Right lobe of liver (tissue), 6 donors: Measurements from ENCODE around the gene PPP6R1. TPM values are rescaled to one million over a fixed set of nuclear protein-coding genes. Genes with fewer than 3 reads are reported as not detected.

Experiments used
- ATAC-seq, 4 donors: fragments of 200-7000 bp; cut with Tn5 transposase; one replicate each; pipeline ENCODE4 v1.9.1; 2020; ENCODE audit warnings: mild to moderate bottlenecking in 4 of 4, moderate library complexity in 4 of 4
- DNase-seq, 3 donors: peaks; one replicate each; pipeline ENCODE4 v3.0.0-alpha.2; 2020
- H3K27ac ChIP-seq, 3 donors: fragments of 200-600 bp; one replicate each; pipeline ENCODE4 v1.8.0; 2022
- H3K27me3 ChIP-seq, 2 donors: fragments of 200-600 bp; one replicate each; pipeline ENCODE4 v1.8.0; 2022
- H3K36me3 ChIP-seq, 4 donors: fragments of 200-600 bp; sonication (generic) in 1 of 4; one replicate each; pipeline versions ENCODE4 v1.5.1 to v1.8.0; 2017 to 2022; ENCODE audit warnings: control low read depth in 1 of 4
- H3K4me1 ChIP-seq, 4 donors: fragments of 200-600 bp; sonication (generic) in 1 of 4; one replicate each; pipeline versions ENCODE4 v1.5.1 to v1.8.0; 2017 to 2022; ENCODE audit warnings: control low read depth in 1 of 4
- H3K4me3 ChIP-seq, 3 donors: fragments of 200-600 bp; one replicate each; pipeline ENCODE4 v1.8.0; 2022
- H3K9me3 ChIP-seq, 4 donors: fragments of 200-600 bp; sonication (generic) in 1 of 4; one replicate each; pipeline versions ENCODE4 v1.5.1 to v1.8.0; 2017 to 2022; ENCODE audit warnings: control low read depth in 1 of 4
- CTCF ChIP-seq, 4 donors: fragments of 200-600 bp in 3 of 4; fragments of 450-650 bp in 1 of 4; IDR thresholded peaks; one replicate each; pipeline versions ENCODE4 v1.5.1 to v1.8.0; 2016 to 2022; ENCODE audit warnings: antibody characterized with exemption in 4 of 4, mild to moderate bottlenecking in 2 of 4
- POLR2A ChIP-seq: fragments of 450-650 bp; IDR thresholded peaks from one replicate; pipeline ENCODE4 v1.6.1; 2017; ENCODE audit warnings: antibody characterized with exemption, mild to moderate bottlenecking
- WGBS: methylation state at CpG from one replicate; pipeline ENCODE4 v1.1.6; 2018; ENCODE audit warnings: low coverage, low lambda C conversion rate; ENCODE audit not compliant: insufficient coverage; ENCODE audit errors: missing lambda C conversion rate; 5-methylcytosine and 5-hydroxymethylcytosine counted together
- intact Hi-C, 2 donors: fragments of 100-400 bp; cut with DNase I; formaldehyde crosslinking; loops; one replicate each; pipeline versions ENCODE4 v1.11.2 to v1.14.1; 2022
- total RNA-seq, 6 experiments: library from RNA; depleted of rRNA in 2 of 6; stranded (reverse); fragments of >200 nt in 2 of 6; fragmentation: NEBNext Ultra II Directional in 3 of 6; extraction: Animal tissue kit (Norgen Biotek cat#: 25700) in 3 of 6; gene quantifications; one replicate each; pipeline versions ENCODE4 v1.1.0 to v1.2.4, GENCODE V29; 2016 to 2023
- donor health status: DM: no; HTN: yes; CAD: no.
- donor health status: DM: no; HTN: no; CAD: no.
- donor health status: DM: no; HTN: no; CAD: no.
- donor health status: DM: no; HTN: yes; CAD: no.
- donor health status: DM: no; HTN: yes; CAD: no.

PPP6R1 gene
- total RNA-seq, 6 experiments from 2014 or later, result 26.4 to 39.6 (median 30.2) TPM

GRCh38 chr19:55231391-55232285, 27.2 kb downstream of the PPP6R1 start:
- Histone ChIP-seq H3K4me1 (peaks cover 0 to 13% (median 5%) of the 10 kb centered on the region in 4 donors), H3K27ac (no peak overlapping the region), H3K36me3 (peaks cover 0 to 54% (median 19%) of the 10 kb centered on the region in 4 donors), H3K27me3 (no peaks in the 10 kb centered on the region), H3K9me3 (no peaks in the 10 kb centered on the region), H3K4me3 (no peak overlapping the region)
- intact Hi-C loops, result no loop called here
- no peak for DNase-seq
- 80% methylated on average over 1 of the region's 30 CpGs for WGBS
- TF ChIP-seq CTCF (IDR thresholded peaks at IDR 0.05) (no peak), POLR2A (no peak)
- ATAC-seq, result no peak

- DNase-seq, result no peak
- Histone ChIP-seq H3K27me3 (no peaks in the 10 kb centered on the region), H3K4me3 (no peak overlapping the region), H3K27ac (no peak overlapping the region), H3K4me1 (peaks cover 0 to 13% (median 5%) of the 10 kb centered on the region in 4 donors), H3K36me3 (peaks cover 0 to 45% (median 15%) of the 10 kb centered on the region in 4 donors), H3K9me3 (no peaks in the 10 kb centered on the region)
- TF ChIP-seq CTCF (IDR thresholded peaks at IDR 0.05) (no peak), POLR2A (no peak)
- no peak for ATAC-seq
- no CpG with 5 or more reads among the region's 13 CpGs for WGBS
- intact Hi-C loops, result no loop called here
These were observed 28.0 kb downstream of the PPP6R1 start for GRCh38 chr19:55230780-55231179.

- ATAC-seq, result no peak
These were observed 28.5 kb downstream of the PPP6R1 start for GRCh38 chr19:55230329-55230728.

GRCh38 chr19:55229789-55230182, 29.0 kb downstream of the PPP6R1 start:
- TF ChIP-seq POLR2A, result no peak
- no peak for TF ChIP-seq CTCF (IDR thresholded peaks at IDR 0.05)
- no peak overlapping the region for H3K4me3 ChIP-seq
- H3K9me3 ChIP-seq, result no peaks in the 10 kb centered on the region
- intact Hi-C loops, result no loop called here
- 100% methylated on average over 1 of the region's 17 CpGs for WGBS
- peaks cover 0 to 13% (median 5%) of the 10 kb centered on the region in 4 donors for H3K4me1 ChIP-seq
- ATAC-seq (no peak), DNase-seq (peak in 2 of 3 donors; percentile 49 to 59)
- H3K27me3 ChIP-seq, result no peaks in the 10 kb centered on the region
- peak overlapping the region in 2 of 3 donors; percentile 74 to 78 for H3K27ac ChIP-seq
- H3K36me3 ChIP-seq, result peaks cover 0 to 43% (median 15%) of the 10 kb centered on the region in 4 donors

More at GRCh38 chr19:55230329-55230728, 28.5 kb downstream of the PPP6R1 start:
- no peak for TF ChIP-seq POLR2A
- no peak for TF ChIP-seq CTCF (IDR thresholded peaks at IDR 0.05)
- Histone ChIP-seq H3K36me3 (peaks cover 0 to 45% (median 15%) of the 10 kb centered on the region in 4 donors), H3K27me3 (no peaks in the 10 kb centered on the region), H3K9me3 (no peaks in the 10 kb centered on the region), H3K4me1 (peaks cover 0 to 13% (median 5%) of the 10 kb centered on the region in 4 donors), H3K27ac (no peak overlapping the region), H3K4me3 (no peak overlapping the region)
- WGBS, result 81% methylated on average over 6 of the region's 13 CpGs
- intact Hi-C loops, result no loop called here
- DNase-seq, result no peak
